Epithelial cell of prostate (primary cell): ENCODE measurements around the gene SH3TC2.

ENCODE experiments used
- DNase-seq: peaks from one replicate; pipeline ENCODE4 v3.0.0-alpha.2; 2011; ENCODE audit warnings: low read depth, low spot score
- H3K27ac ChIP-seq: fragments of 450-650 bp; 2 replicates; pipeline ENCODE4 v1.5.1; 2017; ENCODE audit warnings: mild to moderate bottlenecking

The SH3TC2 gene

DNA sequence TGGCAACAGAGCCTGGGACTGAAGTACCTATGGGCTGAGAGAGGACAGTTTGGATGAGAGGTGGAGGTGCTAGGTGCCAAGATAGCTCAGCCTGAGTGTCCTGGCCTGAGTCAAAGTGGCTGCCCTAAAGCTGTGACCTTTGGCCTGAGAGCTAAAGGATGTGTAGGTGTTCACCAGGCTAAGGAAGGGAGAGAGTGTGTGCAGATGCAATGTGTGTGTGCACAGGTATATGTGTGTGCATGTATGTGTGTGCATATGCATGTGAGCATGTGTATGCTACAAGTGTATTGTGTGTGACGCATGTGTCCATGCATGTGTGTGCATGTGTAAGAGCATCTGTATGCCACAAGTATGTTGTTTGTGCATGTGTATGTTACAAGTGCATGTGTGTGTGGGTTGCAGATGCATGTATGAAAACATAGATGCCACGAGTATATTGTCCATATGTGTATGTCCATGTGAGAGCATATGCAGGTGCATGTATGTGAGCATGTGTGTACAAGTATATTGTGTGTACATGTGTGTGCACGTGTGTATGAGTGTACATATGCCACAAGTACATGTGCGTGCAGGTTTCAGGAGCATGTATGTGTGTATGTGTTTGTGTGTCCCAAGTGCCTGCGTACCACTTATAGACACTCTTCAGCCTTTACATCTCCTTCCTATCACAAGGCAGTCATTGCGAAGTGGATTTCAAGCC, 102.6 kb downstream of the SH3TC2 start:
- H3K27ac ChIP-seq: no peak overlapping the region
- DNase-seq: no peak

- no peak for DNase-seq
- H3K27ac ChIP-seq: peak overlapping the region; percentile 37
These were observed 105.2 kb downstream of the SH3TC2 start for GRCh38 chr5:148957591-148958202.

DNA sequence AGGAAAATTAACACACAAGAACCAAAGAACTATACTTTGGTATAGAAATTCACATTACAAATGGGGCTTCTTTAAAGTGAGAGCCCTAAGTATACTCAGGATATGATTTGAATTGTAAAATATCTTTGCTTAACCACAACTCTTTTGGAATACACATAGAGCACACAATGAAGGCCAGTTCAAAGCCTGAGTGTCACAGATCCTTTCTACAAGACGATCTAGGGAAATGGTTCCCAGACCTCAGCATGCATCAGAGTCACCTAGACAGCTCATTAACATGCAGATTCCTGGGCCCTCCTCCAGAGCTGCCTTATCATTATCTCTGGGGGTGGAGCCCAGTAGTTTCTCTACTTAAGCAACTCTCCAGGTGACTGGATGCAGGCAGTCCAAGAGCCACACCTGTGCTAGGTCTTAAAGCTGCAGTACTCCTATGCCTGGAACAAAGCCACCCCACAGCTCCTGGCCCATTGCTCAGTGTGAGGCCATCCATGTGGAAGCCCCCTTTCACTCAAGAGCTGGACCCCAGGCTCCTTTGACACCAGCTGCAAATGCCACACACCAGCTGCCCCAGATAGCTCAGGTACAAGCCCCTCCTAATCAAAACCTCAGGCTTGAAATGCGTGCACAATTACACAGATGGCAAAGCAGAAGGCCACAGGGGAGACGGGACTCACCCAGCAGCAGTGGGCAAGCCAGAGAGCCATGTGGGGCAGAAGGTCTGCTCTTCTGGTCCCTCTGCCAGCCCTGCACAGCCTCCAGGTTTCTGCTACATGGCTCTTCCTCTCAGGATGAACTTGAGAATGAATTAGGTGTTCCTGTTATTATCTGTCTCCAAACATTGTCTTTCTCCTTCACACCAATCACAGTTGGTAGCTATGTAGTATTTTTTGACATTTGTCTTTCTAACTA, 106.1 kb downstream of the SH3TC2 start:
- peak; percentile 70 for DNase-seq
- H3K27ac ChIP-seq: peak overlapping the region; percentile 37
